GM19240 (cell line): Measurements from ENCODE around the gene MARCKS.
"Not testable (repeated sequence)": the region's sequence is repeated elsewhere in the genome, so short reads cannot be mapped to it uniquely, and the experiment has no call there.

Experiments used
- DNase-seq: peaks from one replicate; pipeline ENCODE4 v3.0.0; 2011; ENCODE audit warnings: low spot score; ENCODE audit not compliant: insufficient read length

MARCKS gene

DNA sequence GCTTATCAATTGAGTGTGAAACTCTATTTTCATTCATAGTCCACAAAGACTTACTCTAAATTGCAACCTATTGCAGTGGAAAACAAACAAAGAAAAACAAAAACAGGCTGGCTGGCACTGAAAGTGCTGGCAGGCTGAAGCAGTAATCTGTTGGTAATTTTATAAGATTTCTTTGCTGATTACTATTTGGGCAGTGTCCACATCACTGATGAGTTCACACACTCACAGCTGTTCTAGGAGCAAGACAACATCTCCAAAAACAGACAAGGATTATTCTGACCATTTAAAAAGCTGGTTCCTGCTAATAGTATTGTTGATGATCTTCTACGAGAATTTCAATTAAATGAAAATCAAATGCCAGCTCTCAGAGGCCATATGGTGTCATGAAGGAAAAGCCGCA is 26.9 kb downstream of the MARCKS start:
- no peak for DNase-seq

DNA sequence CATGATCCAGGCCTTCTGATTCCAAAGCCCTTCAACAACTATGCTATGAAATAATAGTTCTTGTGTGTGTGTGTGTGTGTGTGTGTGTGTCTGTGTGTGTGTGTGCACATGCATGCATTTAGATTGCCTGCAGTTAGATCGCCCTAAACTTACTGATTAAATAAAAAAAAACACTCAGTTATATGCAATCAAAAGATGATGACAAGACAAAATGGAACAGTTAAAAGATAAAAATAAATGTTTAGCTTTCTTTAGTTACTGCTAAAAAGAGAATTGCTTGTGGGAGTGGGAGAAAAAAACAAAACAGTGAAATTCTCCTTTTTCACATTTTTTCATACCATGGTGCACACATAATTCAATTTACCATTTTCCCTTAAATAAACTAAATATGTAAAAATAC is 29.4 kb downstream of the MARCKS start:
- no peak for DNase-seq

DNA sequence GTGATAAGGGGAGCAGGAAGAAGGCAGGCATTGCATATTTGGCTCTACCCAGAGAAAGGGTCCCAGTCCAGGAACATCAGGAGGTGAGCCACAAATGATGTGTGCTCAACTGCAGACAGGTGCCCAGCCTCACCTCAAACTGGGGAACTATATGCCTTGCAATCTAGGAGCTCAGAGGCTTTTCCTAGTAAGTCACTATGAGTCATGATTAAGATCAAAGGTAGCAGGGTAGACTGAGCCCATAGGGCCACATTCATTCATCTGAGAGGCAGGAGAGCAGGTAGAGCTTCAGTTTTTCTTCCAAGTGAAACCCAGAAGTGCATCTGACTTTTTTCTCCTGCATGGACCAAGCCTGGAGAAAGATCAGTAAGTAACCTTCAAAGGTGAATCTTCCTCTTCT is 31.3 kb downstream of the MARCKS start:
- DNase-seq, result no peak

DNA sequence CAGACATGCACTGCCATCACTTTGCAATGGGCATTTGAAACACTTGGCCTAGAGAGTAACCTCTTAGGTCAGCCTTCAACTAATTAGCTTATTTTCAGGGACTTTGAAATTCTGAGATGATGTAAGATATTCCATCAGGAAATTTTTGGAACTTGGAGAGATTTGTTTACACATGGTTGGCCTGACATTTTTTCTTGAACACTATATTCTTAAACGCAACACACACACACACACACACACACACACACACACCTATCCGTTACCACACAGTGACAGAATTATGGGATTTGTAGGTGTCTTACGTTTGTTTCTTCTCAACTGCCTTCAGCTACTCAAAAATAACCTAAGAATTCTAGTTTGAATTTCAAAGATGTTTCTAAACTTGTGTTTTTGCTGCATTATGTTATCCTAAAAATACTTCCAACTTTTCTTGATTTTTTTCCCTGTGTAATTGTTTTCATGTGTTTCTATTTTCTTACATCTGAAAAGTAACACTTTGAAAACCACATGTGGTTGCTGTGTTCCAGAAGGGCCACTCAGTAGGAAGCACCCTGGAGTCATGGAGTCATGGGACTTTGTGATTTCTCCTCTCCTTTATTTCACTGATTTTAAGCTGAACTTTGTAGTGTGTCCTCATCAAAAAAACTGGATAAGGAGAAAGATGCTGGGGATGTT is 31.9 kb downstream of the MARCKS start:
- DNase-seq, result no peak

DNA sequence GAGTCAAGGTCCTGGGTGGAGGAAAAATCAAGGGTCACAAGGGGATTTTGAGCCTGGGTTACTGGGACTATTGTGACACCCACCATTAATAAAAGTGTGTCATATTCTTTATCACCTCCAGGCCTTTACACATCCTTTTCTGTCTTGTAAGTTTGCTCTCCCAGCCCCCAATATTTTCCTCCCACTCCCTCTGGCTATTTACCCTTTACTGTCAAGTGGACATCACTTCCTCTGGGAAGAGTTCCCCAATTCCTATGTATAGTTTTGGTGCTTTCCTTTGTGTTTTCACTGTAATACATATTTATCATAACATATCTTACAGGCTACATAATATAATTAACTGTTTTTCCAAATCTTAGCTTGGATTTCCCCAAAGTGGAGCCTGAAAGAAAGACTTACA is 36.3 kb downstream of the MARCKS start:
- DNase-seq, result no peak

DNA sequence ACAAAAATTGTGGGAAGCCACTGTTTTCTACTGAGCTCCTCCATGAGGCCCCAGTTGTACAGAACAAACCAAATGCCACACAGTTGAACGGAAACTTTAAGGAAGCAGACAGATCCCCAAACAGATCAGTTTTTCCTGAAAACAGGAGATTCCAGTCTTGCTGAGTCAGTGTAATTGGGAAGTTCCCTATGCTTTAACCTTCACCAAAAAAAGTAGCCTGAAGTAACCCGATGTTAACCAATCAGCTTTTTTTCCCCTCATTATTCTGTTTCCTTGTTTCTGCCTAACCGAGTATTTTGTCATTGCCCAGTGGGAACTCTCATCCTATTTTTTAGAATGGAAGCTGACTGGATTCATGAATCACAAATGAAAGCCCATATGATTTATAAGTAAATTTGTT is 36.7 kb downstream of the MARCKS start:
- no peak for DNase-seq

DNA sequence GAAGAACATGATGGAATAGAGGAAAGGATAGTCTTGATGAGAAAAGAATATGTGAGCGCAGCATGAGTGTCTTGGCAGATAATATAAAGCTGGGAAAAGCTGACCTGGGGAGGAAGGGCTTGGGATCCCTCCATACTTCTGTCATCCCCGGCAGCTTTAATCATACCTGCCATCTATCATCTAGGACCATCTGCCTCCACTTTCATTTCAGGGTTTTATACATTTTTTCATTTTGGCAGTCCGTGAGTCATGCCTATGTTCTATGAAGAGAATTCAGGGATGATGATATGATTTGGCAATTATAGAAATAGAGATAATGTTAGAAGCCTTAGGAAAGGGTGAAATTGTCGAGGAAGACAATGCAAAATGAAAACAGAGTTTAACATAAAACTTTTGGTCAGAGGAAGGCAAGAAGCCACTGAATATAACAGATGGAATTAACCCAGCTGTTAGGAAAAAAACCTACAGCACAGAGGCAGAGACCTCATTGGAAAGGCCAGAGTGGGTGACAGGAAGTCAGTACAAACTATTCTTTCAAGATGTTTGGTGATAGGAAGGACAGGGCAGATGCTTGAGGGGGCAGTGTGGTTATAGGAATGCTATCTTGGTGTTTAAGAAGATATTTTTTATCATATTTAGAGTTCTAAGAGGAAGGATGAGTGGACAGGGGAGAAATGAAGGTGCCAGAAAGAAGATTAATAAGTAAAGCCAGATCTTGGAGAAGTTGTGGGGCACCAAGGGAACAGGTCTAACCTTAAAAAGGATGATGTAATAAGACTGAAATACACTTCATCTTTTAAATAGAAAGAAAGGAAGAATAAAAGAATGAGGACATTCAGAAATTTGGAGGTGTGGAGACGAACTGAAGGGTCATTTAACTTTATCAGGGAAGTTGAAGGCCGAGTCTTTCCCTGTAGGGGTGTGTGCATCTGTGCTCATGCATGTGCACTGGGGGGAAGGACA is 37.8 kb downstream of the MARCKS start:
- DNase-seq, result no peak

DNA sequence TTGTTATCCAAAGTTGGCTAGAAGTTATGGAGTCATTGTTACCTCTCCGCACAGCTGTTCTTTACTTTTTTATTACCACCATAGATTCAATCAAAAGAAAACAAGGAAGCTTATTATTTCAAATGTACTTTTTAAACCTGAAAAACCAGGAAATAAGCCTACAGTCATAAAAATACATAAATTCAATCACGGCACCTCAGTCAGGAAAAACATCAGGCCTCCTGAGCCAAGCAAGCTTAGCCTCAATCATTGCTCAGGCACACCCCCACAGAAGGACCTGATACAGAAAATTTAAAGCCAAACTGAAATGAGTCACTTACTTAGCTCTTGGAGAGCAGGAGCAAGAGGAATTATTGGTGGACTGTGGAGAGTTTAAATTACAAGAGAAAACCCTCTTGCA is 44.3 kb downstream of the MARCKS start:
- DNase-seq, result no peak

DNA sequence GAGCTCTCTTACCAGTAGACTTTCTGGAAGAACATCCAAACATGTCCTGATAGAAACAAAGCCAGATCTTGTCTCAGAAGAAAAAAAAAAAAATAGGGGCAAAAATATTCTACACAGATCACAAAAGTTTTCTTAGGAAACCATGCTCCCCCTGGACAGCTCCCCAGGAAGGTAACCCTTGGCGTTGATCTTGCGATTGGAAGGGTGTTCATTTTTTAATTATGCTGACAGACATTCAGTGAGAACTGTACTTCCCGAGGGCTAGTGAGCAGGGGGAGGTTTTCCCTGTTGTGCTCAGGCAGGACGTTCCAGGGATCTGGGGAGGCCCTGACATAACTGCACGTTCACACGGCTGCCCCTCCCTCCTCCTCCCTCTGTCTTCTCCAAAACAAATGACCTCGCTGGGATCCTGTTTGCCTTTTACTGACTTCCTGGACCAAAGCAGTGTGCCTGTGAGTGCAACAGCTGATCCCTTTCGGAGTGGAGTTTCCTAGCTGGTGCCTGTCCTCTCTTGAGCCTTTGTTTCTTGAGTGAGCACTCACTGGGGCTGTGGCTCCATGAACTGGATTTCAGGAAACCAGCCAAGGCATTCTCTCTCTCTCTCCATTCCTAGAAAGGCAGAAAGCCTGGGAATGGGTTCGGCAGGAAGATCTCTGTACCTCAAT is 46.7 kb downstream of the MARCKS start:
- DNase-seq, result no peak

DNA sequence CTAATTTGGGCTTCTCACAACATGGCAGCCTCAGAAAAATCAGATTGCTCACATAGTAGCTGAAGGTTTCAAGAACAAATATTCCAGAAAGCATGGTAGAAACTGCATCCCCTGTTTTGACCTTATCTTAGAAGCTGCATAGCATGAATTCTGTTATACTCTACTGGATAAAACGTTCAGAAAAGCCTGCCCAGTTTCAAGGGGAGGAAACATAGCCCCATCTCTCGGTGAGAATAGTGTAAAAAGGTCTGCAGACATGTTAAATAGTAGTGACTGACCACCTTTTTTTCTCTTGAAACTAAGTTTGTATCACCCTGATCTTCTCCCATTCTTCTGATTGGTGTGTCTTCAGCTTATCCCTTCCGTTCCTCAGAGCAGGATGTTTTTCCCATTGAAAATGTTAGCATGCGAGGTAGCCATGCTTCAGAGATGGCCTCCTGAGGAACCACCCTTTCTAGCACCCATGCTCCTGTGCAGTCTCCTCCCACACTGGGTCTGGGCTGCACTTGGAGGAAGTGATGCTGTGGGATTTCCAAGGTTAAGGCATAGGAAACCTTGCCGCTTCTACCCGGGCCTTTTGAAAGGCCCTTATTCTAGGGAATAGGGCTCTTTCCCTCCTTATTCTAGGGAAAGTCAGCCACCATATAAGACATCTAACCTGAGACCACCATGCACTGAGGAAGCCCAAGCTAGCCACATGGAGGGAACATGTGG is 50.1 kb downstream of the MARCKS start:
- DNase-seq, result no peak

DNA sequence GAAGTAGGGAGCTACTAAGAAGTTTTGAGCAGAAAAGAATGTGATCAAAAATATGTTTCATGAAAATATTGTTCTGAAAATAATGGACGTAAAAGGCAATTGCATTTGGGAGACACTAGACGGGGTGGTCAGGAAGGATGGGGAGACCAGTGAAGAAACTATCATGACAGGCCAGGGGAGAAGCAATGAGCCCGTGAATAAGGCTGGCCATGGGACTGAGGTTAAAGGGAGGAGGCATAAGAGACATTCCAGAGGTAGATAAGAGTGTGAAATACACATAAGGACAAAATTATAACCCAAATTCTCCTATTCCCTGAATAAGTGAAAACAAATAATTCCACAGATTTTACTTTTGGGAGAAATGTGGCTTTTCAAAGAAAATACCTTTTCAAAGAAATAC is 51.7 kb downstream of the MARCKS start:
- no peak for DNase-seq

DNA sequence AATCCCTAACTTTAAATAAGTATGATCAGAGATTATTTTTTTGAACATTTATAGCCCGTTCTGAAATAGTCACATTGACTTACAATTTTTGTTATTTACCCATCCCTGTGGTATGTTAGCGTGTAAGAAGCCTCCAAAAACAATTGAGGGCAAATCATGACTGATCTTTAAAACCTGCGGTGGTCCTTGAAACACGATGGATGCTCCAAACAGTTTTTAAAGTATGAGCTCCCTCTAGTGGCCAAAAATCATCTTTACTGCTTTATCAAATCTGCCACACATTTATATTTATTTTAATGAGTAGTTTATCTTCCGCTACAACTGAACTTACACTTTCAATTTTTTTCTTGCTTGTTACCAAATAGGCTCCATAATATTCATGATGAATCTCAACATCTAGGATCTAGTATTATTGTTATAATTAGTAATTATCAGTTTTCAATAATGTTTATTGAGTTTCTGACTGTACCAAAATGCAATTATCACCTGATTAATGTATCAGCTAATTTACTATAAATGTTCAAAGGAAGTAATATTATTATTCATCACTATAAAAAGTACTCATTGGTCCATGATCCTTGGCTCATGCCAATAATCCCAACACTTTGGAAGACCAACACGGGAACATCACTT is 52.2 kb downstream of the MARCKS start:
- peak; percentile 4 for DNase-seq

DNA sequence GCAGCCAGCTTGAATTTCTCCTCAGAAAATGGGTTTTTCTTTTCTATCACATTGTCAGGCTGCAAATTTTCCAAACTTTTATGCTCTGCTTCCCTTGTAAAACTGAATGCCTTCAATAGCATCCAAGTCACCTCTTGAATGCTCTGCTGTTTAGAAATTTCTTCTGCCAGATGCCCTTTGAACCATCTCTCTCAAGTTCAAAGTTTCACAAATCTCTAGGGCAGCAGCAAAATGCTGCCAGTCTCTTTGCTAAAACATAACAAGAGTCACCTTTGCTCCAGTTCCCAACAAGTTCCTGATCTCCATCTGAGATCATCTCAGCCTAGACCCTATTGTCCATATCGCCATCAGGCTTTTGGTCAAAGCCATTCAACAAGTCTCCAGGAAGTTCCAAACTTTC is 53.1 kb downstream of the MARCKS start:
- DNase-seq, result not testable (repeated sequence)
